Testis (tissue), 3 donors: Measurements from ENCODE around the gene ARSD. TPM values are rescaled to one million over a fixed set of nuclear protein-coding genes. Genes with fewer than 3 reads are reported as not detected.

ENCODE experiments used
- DNase-seq: peaks from one replicate; pipeline ENCODE4 v3.0.0-alpha.2; 2019
- H3K27ac ChIP-seq, 2 donors: fragments of 200-600 bp; sonication (generic); one replicate each; pipeline ENCODE4 v1.5.1; 2019
- H3K27me3 ChIP-seq: fragments of 200-600 bp; sonication (generic); one replicate; pipeline ENCODE4 v1.5.1; 2019
- H3K36me3 ChIP-seq: fragments of 200-600 bp; sonication (generic); one replicate; pipeline ENCODE4 v1.5.1; 2017; ENCODE audit warnings: low read depth; ENCODE audit errors: missing control alignments
- H3K4me1 ChIP-seq: fragments of 200-600 bp; sonication (generic); one replicate; pipeline ENCODE4 v1.5.1; 2019
- H3K4me3 ChIP-seq, 2 donors: fragments of 200-600 bp; sonication (generic); one replicate each; pipeline ENCODE4 v1.5.1; 2017 to 2019
- H3K9me3 ChIP-seq: fragments of 200-600 bp; sonication (generic); one replicate; pipeline ENCODE4 v1.5.1; 2017
- CTCF ChIP-seq, 3 experiments: fragments of 450-650 bp in 2 of 3; fragments of 200-600 bp in 1 of 3; sonication (generic) in 1 of 3; IDR thresholded peaks; one replicate each; pipeline ENCODE4 v1.5.1; 2016 to 2019; ENCODE audit warnings: antibody characterized with exemption in 3 of 3, mild to moderate bottlenecking in 2 of 3, moderate library complexity in 1 of 3
- POLR2A ChIP-seq: fragments of 450-650 bp; IDR thresholded peaks from one replicate; pipeline ENCODE4 v1.6.1; 2017; ENCODE audit warnings: antibody characterized with exemption, mild to moderate bottlenecking, moderate library complexity
- WGBS, 2 donors: methylation state at CpG; one replicate each; pipeline ENCODE4 v1.1.5; 2018; 5-methylcytosine and 5-hydroxymethylcytosine counted together
- intact Hi-C: fragments of 100-400 bp; cut with DNase I; formaldehyde crosslinking; loops from one replicate; pipeline ENCODE4 v1.15.1; 2023; ENCODE audit warnings: low total_unique reads
- polyA plus RNA-seq: library from polyadenylated mRNA; stranded (reverse); fragments of 350-450 nt; fragmentation: Illumina TruSeq; extraction: RNeasy Lipid Tissue Mini Kit (QIAGEN cat#74804); gene quantifications from one replicate; pipeline ENCODE4 v1.2.3, GENCODE V29; 2014; ENCODE audit warnings: low read depth, low replicate concordance; ENCODE audit not compliant: insufficient read depth
- total RNA-seq, 2 donors: library from RNA; depleted of rRNA; stranded (reverse); fragments of >200 nt; gene quantifications; one replicate each; pipeline ENCODE4 v1.2.3, GENCODE V29; 2016

The ARSD gene
- total and polyA plus RNA-seq, 3 donors from 2014 or later = 14.6 to 37.0 (median 25.4) TPM

- Histone ChIP-seq H3K4me3 (no peak overlapping the region), H3K9me3 (no peaks in the 10 kb centered on the region), H3K27me3 (no peaks in the 10 kb centered on the region), H3K4me1 (no peaks in the 10 kb centered on the region), H3K27ac (no peak overlapping the region), H3K36me3 (no peaks in the 10 kb centered on the region)
- 67 to 74% methylated on average over 3 to 9 of the region's 9 CpGs for WGBS, 2 donors
- DNase-seq = no peak
- TF ChIP-seq POLR2A (no peak), CTCF (IDR thresholded peaks at IDR 0.05) (no peak)
- intact Hi-C loops = no loop called here
These were observed 66.7 kb downstream of the ARSD start for GRCh38 chrX:2862404-2862803.

GRCh38 chrX:2859197-2859797 is 69.8 kb downstream of the ARSD start:
- H3K4me1 ChIP-seq = no peaks in the 10 kb centered on the region
- H3K36me3 ChIP-seq = no peaks in the 10 kb centered on the region
- H3K4me3 ChIP-seq = no peak overlapping the region
- DNase-seq = no peak
- TF ChIP-seq CTCF (IDR thresholded peaks at IDR 0.05) = no peak
- 89 to 92% methylated on average over 1 of the region's 1 CpG for WGBS, 2 donors
- no peak overlapping the region for H3K27ac ChIP-seq
- no peaks in the 10 kb centered on the region for H3K9me3 ChIP-seq
- H3K27me3 ChIP-seq = no peaks in the 10 kb centered on the region
- intact Hi-C loops = no loop called here

GRCh38 chrX:2857566-2857965 is 71.6 kb downstream of the ARSD start:
- no peak for DNase-seq
- intact Hi-C loops = no loop called here

GRCh38 chrX:2855761-2856160 is 73.4 kb downstream of the ARSD start:
- Histone ChIP-seq H3K27me3 (no peaks in the 10 kb centered on the region), H3K4me1 (no peaks in the 10 kb centered on the region), H3K9me3 (no peaks in the 10 kb centered on the region), H3K4me3 (no peak overlapping the region), H3K27ac (no peak overlapping the region), H3K36me3 (no peaks in the 10 kb centered on the region)
- no peak for DNase-seq
- TF ChIP-seq CTCF (IDR thresholded peaks at IDR 0.05) = no peak
- no peak for TF ChIP-seq POLR2A
- intact Hi-C loops = no loop called here
- 83 to 94% methylated on average over 2 of the region's 2 CpGs for WGBS, 2 donors

More at GRCh38 chrX:2857566-2857965, 71.6 kb downstream of the ARSD start:
- H3K27me3 ChIP-seq = no peaks in the 10 kb centered on the region
- no peaks in the 10 kb centered on the region for H3K36me3 ChIP-seq
- no peaks in the 10 kb centered on the region for H3K9me3 ChIP-seq
- no peaks in the 10 kb centered on the region for H3K4me1 ChIP-seq
- WGBS, 2 donors = 84 to 90% methylated on average over 3 of the region's 3 CpGs
- no peak for TF ChIP-seq CTCF (IDR thresholded peaks at IDR 0.05)
- no peak for TF ChIP-seq POLR2A
- no peak overlapping the region for H3K27ac ChIP-seq
- H3K4me3 ChIP-seq = no peak overlapping the region

GRCh38 chrX:2854918-2855317 is 74.2 kb downstream of the ARSD start:
- TF ChIP-seq CTCF (IDR thresholded peaks at IDR 0.05) (no peak), POLR2A (no peak)
- Histone ChIP-seq H3K36me3 (no peaks in the 10 kb centered on the region), H3K27me3 (no peaks in the 10 kb centered on the region), H3K27ac (no peak overlapping the region), H3K4me1 (no peaks in the 10 kb centered on the region), H3K9me3 (no peaks in the 10 kb centered on the region), H3K4me3 (no peak overlapping the region)
- DNase-seq = no peak
- intact Hi-C loops = no loop called here
- 96 to 97% methylated on average over 9 to 21 of the region's 21 CpGs for WGBS, 2 donors
